ENCODE results near the gene SPG11. TPM values are rescaled to one million over a fixed set of nuclear protein-coding genes. Genes with fewer than 3 reads are reported as not detected.

The SPG11 gene
- total RNA-seq, 2 experiments from 2014 or later: 73.8 to 75.8 TPM

DNA sequence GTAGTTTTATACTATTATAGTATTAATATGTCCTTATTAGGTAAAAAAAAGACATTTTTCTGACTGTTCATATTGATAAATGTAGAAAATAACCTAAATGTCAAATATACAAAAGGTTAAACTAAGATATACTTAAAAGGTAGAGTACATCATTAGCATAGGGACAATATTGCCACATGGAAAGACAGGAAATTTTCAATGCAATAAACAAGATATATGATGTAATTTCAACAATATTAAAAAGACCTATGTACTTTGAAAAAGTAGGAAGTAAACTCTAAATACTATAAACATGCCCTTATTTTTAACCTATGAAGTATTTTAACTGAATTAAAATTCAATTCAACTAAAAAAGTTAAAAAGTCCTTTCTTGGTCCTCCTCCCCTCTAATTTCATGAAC is 1.9 kb downstream of the SPG11 start:
- POLR2A ChIA-PET: interaction anchor here (4.8 to 35.3 kb wide), 4 partner anchors 21 to 75 kb away, joined by 89 to 1989 read pairs (median 250); partner anchors contain the start of genes B2M, PATL2 and TRIM69
- ATAC-seq (no peak), DNase-seq (no peak)
- Mint-ChIP-seq H3K27ac (peak overlapping the region; percentile 77), H3K27me3 (ENCODE audit: low read depth) (no peaks in the 10 kb centered on the region), H3K9me3 (ENCODE audit: insufficient read depth) (no peaks in the 10 kb centered on the region), H3K36me3 (ENCODE audit: low read depth) (peaks cover 26% of the 10 kb centered on the region), H3K4me1 (ENCODE audit: low read depth) (peaks cover 37% of the 10 kb centered on the region), H3K4me3 (peak overlapping the region; percentile 98)
- CTCF ChIA-PET: interaction anchor here (0.8 to 12.9 kb wide), 8 partner anchors 9 to 115 kb away, joined by 3 to 476 read pairs (median 10); partner anchors contain the start of genes B2M, PATL2 and TRIM69

DNA sequence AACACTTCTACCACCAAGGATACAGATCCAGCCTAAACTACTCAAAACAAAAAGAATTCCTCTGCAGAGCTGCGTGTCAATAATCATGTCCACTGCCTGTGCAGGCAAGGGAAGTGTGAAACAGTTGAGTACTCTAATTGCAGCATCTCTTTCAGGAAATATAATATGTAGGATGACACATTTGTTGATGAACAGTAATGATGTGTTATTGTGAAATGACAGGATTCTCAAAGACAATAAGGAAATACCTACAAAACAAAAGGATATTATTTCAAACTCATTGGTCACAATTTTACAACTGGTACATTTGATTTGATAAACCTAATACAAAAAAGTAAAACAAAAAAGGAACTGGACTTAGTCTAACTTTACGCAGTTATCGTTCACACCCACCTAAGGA is 4.4 kb downstream of the SPG11 start:
- Mint-ChIP-seq H3K27me3 (ENCODE audit: low read depth) (no peaks in the 10 kb centered on the region), H3K4me1 (ENCODE audit: low read depth) (peaks cover 18% of the 10 kb centered on the region), H3K4me3 (no peak overlapping the region), H3K9me3 (ENCODE audit: insufficient read depth) (no peaks in the 10 kb centered on the region), H3K36me3 (ENCODE audit: low read depth) (peaks cover 39% of the 10 kb centered on the region), H3K27ac (no peak overlapping the region)
- ChIA-PET POLR2A (interaction anchor here (0.8 to 35.3 kb wide), 2 partner anchors 54 to 79 kb away, joined by 3 to 1989 read pairs; partner anchors contain the start of genes B2M and PATL2), CTCF (interaction anchor here (1.1 to 9.1 kb wide), 3 partner anchors 48 to 77 kb away, joined by 3 to 218 read pairs (median 4); partner anchors contain the start of gene TRIM69)
- ATAC-seq (no peak), DNase-seq (no peak)

DNA sequence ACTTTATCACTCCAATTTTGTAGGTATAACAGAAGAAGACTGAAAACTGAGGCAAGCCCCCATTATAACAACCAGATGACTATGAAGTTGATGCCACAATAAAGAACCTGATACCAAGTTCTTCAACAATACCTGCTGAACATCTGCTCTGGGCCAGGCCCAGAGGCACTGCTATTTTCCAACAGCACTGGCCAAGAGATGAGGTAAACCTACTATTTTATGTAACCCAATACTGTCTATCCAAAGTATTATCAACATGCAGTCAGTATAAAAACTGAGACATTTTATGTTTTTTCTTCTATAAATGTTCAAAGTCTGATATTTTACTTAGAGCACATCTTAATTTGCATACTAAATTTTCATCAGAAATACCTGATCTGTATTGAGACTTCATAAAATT is 6.1 kb downstream of the SPG11 start:
- H3K27me3 Mint-ChIP-seq (ENCODE audit: low read depth): no peaks in the 10 kb centered on the region
- no peak overlapping the region for H3K4me3 Mint-ChIP-seq
- POLR2A ChIA-PET: interaction anchor here (2.3 kb wide), 1 partner anchor 54 kb away, joined by 11 read pairs; the partner anchor contains the start of genes B2M and PATL2

DNA sequence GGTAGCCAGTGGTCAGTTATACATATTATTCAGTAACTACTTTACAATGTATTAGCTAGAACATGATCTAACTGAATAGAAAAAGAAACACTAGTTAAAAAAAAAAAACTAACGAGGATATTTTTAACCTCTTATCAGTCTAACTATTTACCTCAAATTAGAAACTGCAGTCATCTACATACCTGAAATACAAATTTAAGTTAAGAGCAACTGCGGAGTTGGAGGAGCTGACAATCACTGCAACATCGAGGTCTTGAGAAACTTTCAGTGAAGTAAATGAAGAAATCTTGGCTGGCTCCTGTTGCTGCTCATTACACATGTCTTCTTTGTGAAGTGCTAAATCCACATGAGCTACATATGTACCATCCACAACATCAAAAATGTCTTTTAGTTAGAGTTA is 6.5 kb downstream of the SPG11 start:
- DNase-seq: no peak
- H3K4me1 Mint-ChIP-seq (ENCODE audit: low read depth): peaks cover 14% of the 10 kb centered on the region
- H3K4me3 Mint-ChIP-seq: no peak overlapping the region
- ChIA-PET POLR2A (interaction anchor here (0.6 to 2.3 kb wide), 3 partner anchors 55 to 214 kb away, joined by 3 to 11 read pairs (median 4); partner anchors contain the start of genes B2M and PATL2), CTCF (interaction anchor here (0.9 to 1.7 kb wide), 4 partner anchors 54 to 81 kb away, joined by 4 to 10 read pairs (median 5); partner anchors contain the start of genes B2M, PATL2 and TRIM69)
- H3K36me3 Mint-ChIP-seq (ENCODE audit: low read depth): peaks cover 49% of the 10 kb centered on the region
- H3K9me3 Mint-ChIP-seq (ENCODE audit: insufficient read depth): no peaks in the 10 kb centered on the region
- H3K27me3 Mint-ChIP-seq (ENCODE audit: low read depth): no peaks in the 10 kb centered on the region
- no peak for ATAC-seq
- no peak overlapping the region for H3K27ac Mint-ChIP-seq

More for the DNA sequence above, 6.1 kb downstream of the SPG11 start:
- H3K9me3 Mint-ChIP-seq (ENCODE audit: insufficient read depth): no peaks in the 10 kb centered on the region
- H3K4me1 Mint-ChIP-seq (ENCODE audit: low read depth): peaks cover 15% of the 10 kb centered on the region
- no peak for ATAC-seq
- CTCF ChIA-PET: interaction anchor here (0.9 to 1.7 kb wide), 4 partner anchors 53 to 81 kb away, joined by 4 to 10 read pairs (median 5); partner anchors contain the start of genes B2M, PATL2 and TRIM69
- no peak overlapping the region for H3K27ac Mint-ChIP-seq
- H3K36me3 Mint-ChIP-seq (ENCODE audit: low read depth): peaks cover 45% of the 10 kb centered on the region
- DNase-seq: no peak

DNA sequence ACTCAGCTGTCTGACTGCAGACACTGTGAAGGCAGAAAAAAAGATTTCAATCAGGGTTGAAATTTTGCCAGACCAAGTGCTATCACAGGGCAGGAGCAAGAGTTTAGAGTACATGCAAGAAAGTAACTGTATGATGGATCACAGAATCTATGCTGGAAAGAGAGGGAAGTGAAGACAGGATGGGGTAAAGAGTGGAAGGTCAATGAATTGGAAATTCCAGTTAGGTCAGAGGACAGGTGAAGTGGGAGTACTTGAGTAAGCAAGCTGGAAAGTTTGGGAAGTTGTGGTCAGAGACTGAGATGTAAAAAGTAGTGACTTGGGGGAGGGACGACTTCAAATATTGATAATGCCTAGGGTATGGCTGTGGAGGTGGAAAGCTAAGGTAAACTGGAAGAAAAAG is 7.2 kb downstream of the SPG11 start:
- peaks cover 54% of the 10 kb centered on the region for H3K36me3 Mint-ChIP-seq (ENCODE audit: low read depth)
- CTCF ChIA-PET: interaction anchor here (1.7 kb wide), 1 partner anchor 82 kb away, joined by 10 read pairs; no protein-coding TSS in a partner anchor
- POLR2A ChIA-PET: interaction anchor here (0.6 to 2.3 kb wide), 3 partner anchors 55 to 214 kb away, joined by 3 to 11 read pairs (median 4); partner anchors contain the start of genes B2M and PATL2
- no peak for DNase-seq
- no peak overlapping the region for H3K27ac Mint-ChIP-seq
- no peaks in the 10 kb centered on the region for H3K9me3 Mint-ChIP-seq (ENCODE audit: insufficient read depth)
- peaks cover 12% of the 10 kb centered on the region for H3K4me1 Mint-ChIP-seq (ENCODE audit: low read depth)
- no peaks in the 10 kb centered on the region for H3K27me3 Mint-ChIP-seq (ENCODE audit: low read depth)
- no peak overlapping the region for H3K4me3 Mint-ChIP-seq
- no peak for ATAC-seq

DNA sequence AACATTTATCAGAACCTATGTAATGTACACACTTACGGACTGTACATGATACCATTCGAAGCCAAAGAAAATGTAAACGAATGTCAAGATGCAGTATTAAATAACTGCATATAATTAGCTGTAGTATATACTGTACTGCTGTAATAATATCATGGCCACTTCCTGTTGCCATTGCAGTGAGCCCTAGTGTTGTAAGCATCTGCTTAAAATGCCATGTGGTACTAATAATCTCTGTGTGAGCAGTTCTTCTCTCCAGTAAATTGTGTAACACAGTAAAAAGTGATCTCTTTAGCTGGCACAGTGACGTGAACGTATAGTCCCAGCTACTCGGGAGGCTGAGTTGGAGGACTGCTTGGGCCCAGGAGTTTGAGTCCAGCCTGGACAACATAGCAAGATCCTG is 8.6 kb downstream of the SPG11 start:
- POLR2A ChIA-PET: interaction anchor here (0.7 kb wide), 1 partner anchor 8 kb away, joined by 3 read pairs; the partner anchor contains the start of gene SPG11
- ATAC-seq (no peak), DNase-seq (no peak)
- H3K27ac Mint-ChIP-seq: no peak overlapping the region
- H3K9me3 Mint-ChIP-seq (ENCODE audit: insufficient read depth): no peaks in the 10 kb centered on the region
- no peaks in the 10 kb centered on the region for H3K27me3 Mint-ChIP-seq (ENCODE audit: low read depth)
- no peak overlapping the region for H3K4me3 Mint-ChIP-seq
- H3K36me3 Mint-ChIP-seq (ENCODE audit: low read depth): peaks cover 55% of the 10 kb centered on the region
- peaks cover 3% of the 10 kb centered on the region for H3K4me1 Mint-ChIP-seq (ENCODE audit: low read depth)
- CTCF ChIA-PET: interaction anchor here (0.6 kb wide), 1 partner anchor 32 kb away, joined by 4 read pairs; no protein-coding TSS in a partner anchor

DNA sequence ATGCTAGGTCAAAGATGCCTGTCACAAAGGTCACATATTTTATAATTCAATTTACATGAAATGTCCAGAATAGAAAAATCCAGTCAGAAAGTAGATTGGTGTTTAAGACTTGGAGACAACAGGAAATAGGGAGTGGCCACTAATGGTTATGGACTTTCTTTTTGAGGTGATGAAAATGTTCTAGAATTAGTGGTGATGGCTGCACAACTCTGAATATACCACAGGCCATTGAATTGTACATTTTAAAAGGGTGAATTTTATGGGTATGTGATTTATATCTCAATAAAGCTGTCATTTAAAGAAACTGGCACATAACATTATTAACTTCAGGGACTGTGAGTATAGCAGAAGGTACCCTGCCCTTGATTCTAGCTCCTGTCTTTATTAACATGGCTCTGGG is 15.8 kb downstream of the SPG11 start:
- peaks cover 15% of the 10 kb centered on the region for H3K4me1 Mint-ChIP-seq (ENCODE audit: low read depth)
- DNase-seq: no peak
- ChIA-PET CTCF (interaction anchor here (1.0 to 1.3 kb wide), 2 partner anchors 59 to 90 kb away, joined by 3 read pairs; no protein-coding TSS in a partner anchor), POLR2A (interaction anchor here (0.6 to 0.9 kb wide), 2 partner anchors 15 to 79 kb away, joined by 3 read pairs; partner anchors contain the start of gene SPG11)
- no peak overlapping the region for H3K4me3 Mint-ChIP-seq
- H3K9me3 Mint-ChIP-seq (ENCODE audit: insufficient read depth): no peaks in the 10 kb centered on the region
- ATAC-seq: no peak
- no peaks in the 10 kb centered on the region for H3K27me3 Mint-ChIP-seq (ENCODE audit: low read depth)
- no peak overlapping the region for H3K27ac Mint-ChIP-seq
- peaks cover 66% of the 10 kb centered on the region for H3K36me3 Mint-ChIP-seq (ENCODE audit: low read depth)

DNA sequence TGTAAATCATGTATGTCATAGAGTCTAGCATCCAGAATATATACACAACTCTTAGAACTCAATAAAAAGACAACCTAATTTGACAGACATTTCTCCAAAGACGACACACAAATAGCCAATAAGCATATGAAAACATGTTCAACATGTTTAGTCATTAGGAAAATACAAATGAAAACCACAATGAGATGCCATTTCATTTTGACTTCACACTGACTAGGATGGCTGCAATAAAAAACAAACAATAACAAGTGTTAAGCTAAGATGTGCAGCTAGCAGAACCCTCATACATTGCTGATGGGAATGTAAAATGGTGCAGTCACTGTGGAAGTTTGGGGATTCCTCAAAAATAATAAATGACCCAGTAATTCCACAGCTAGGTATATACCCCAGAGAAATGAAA is 16.4 kb downstream of the SPG11 start:
- H3K9me3 Mint-ChIP-seq (ENCODE audit: insufficient read depth): no peaks in the 10 kb centered on the region
- no peak for ATAC-seq
- H3K4me1 Mint-ChIP-seq (ENCODE audit: low read depth): peaks cover 15% of the 10 kb centered on the region
- peak overlapping the region; percentile 43 for H3K27ac Mint-ChIP-seq
- no peak overlapping the region for H3K4me3 Mint-ChIP-seq
- ChIA-PET POLR2A (interaction anchor here (0.6 kb wide), 1 partner anchor 80 kb away, joined by 3 read pairs; no protein-coding TSS in a partner anchor), CTCF (interaction anchor here (1.0 to 1.3 kb wide), 2 partner anchors 58 to 91 kb away, joined by 3 read pairs; no protein-coding TSS in a partner anchor)
- no peaks in the 10 kb centered on the region for H3K27me3 Mint-ChIP-seq (ENCODE audit: low read depth)
- H3K36me3 Mint-ChIP-seq (ENCODE audit: low read depth): peaks cover 64% of the 10 kb centered on the region
- DNase-seq: no peak

DNA sequence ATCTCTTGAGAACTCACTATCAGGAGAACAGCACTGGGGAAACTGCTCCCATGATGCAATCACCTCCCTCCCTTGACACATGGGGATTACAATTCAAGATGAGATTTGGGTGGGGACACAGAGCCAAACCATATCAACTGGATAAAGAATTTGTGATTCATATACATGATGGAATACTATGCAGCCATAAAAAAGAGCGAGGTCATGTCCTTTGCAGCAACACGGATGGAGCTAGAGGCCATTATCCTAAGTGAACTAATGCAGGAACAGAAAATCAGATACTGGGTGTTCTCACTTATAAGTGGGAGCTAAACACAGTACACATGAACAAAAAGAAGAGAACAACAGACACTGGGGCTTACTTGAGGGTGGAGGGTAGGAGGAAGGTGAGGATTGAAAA is 17.0 kb downstream of the SPG11 start:
- H3K9me3 Mint-ChIP-seq (ENCODE audit: insufficient read depth): no peaks in the 10 kb centered on the region
- ChIA-PET POLR2A (no interaction called here), CTCF (interaction anchor here (0.7 kb wide), 1 partner anchor 16 kb away, joined by 3 read pairs; no protein-coding TSS in a partner anchor)
- peaks cover 64% of the 10 kb centered on the region for H3K36me3 Mint-ChIP-seq (ENCODE audit: low read depth)
- ATAC-seq: no peak
- no peak for DNase-seq
- H3K4me3 Mint-ChIP-seq: no peak overlapping the region
- H3K4me1 Mint-ChIP-seq (ENCODE audit: low read depth): peaks cover 15% of the 10 kb centered on the region
- no peak overlapping the region for H3K27ac Mint-ChIP-seq
- no peaks in the 10 kb centered on the region for H3K27me3 Mint-ChIP-seq (ENCODE audit: low read depth)

DNA sequence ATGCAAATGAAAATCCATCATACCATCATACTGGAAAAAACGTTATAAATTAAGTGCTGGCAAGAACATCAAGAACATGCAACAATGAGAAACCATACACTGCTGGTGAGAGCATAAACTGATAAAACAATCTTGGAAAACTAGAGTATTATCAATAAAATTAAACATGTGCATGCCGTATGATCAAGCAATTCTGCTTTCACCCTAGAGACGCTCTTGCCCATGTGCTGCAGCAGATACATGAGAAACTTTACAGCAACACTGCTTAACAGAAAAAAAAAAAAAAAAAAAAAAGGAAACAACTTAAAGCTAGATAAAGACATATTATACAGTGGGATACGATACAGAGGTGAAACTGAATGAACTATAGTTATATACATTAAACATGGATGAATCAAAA is 21.8 kb downstream of the SPG11 start:
- ATAC-seq: no peak
- Mint-ChIP-seq H3K9me3 (ENCODE audit: insufficient read depth) (no peaks in the 10 kb centered on the region), H3K4me1 (ENCODE audit: low read depth) (peaks cover 11% of the 10 kb centered on the region), H3K36me3 (ENCODE audit: low read depth) (peaks cover 53% of the 10 kb centered on the region), H3K27ac (no peak overlapping the region), H3K27me3 (ENCODE audit: low read depth) (no peaks in the 10 kb centered on the region), H3K4me3 (no peak overlapping the region)
- ChIA-PET POLR2A (no interaction called here), CTCF (no interaction called here)
- DNase-seq: no peak

DNA sequence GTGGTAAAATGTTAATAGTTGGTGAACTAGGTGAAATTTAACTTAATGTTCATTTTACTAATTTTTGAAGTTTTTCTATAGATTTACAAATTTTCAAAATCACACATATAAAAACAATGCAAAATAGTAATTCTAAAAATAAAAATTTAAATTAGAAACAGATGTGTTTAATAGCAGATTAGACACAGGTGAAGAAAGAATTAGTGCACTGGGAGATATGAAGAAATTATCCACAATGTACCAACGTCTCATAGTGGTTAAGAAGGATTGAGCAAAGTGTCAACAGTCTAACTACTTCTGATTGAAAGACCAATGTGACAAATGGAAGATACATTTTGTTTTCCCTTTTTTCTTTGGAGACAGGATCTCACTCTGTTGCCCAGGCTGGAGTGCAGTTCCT is 26.5 kb downstream of the SPG11 start:
- CTCF ChIA-PET: no interaction called here
- H3K36me3 Mint-ChIP-seq (ENCODE audit: low read depth): peaks cover 49% of the 10 kb centered on the region
- no peaks in the 10 kb centered on the region for H3K27me3 Mint-ChIP-seq (ENCODE audit: low read depth)

DNA sequence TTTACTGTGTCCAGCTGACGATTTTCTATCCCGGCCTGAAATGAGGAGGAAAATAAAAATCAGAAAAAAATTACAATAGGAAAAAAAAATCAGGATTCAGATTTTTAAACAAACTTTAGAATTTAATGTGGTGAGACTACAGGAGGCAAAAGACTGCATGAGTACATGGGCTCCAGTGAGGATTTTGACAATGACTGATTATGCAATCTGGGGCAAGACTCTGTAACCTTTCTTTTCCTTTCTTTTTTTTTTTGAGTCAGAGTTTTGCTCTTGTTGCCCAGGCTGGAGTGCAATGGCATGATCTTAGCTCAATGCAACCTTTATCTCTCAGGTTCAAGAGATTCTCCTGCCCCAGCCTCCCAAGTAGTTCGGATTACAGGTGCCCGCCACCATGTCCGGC is 29.9 kb downstream of the SPG11 start:
- Mint-ChIP-seq H3K27me3 (ENCODE audit: low read depth) (no peaks in the 10 kb centered on the region), H3K36me3 (ENCODE audit: low read depth) (peaks cover 55% of the 10 kb centered on the region), H3K9me3 (ENCODE audit: insufficient read depth) (no peaks in the 10 kb centered on the region), H3K4me1 (ENCODE audit: low read depth) (peaks cover 6% of the 10 kb centered on the region), H3K27ac (no peak overlapping the region), H3K4me3 (no peak overlapping the region)
- DNase-seq (no peak), ATAC-seq (no peak)
- POLR2A ChIA-PET: interaction anchor here (1.0 kb wide), 1 partner anchor 30 kb away, joined by 5 read pairs; no protein-coding TSS in a partner anchor
- CTCF ChIA-PET: interaction anchor here (1.7 kb wide), 1 partner anchor 104 kb away, joined by 7 read pairs; no protein-coding TSS in a partner anchor

More for the DNA sequence above, 26.5 kb downstream of the SPG11 start:
- H3K4me3 Mint-ChIP-seq: no peak overlapping the region
- no peaks in the 10 kb centered on the region for H3K9me3 Mint-ChIP-seq (ENCODE audit: insufficient read depth)
- ATAC-seq: no peak
- H3K4me1 Mint-ChIP-seq (ENCODE audit: low read depth): peaks cover 6% of the 10 kb centered on the region
- POLR2A ChIA-PET: no interaction called here
- no peak for DNase-seq
- no peak overlapping the region for H3K27ac Mint-ChIP-seq

Data from activated CD8-positive, alpha-beta T cell treated with anti-CD3 and anti-CD28 coated beads, Interleukin-2, amount 10 ng/mL, durations not matched to agents 7 days and 5 days (primary cell).